Endometrium (tissue), 2 donors: Measurements from ENCODE around the gene PWWP2B.

ENCODE experiments used
- FAIRE-seq: peaks from 2 replicates; lab custom pipeline; 2012; peaks lifted over from hg19 to GRCh38; lab: Jason Lieb, UNC
- donor health status: control.
- donor health status: control.

Gene PWWP2B

GRCh38 chr10:132407846-132408278 is 10.9 kb downstream of the PWWP2B start:
- no peak for FAIRE-seq

DNA sequence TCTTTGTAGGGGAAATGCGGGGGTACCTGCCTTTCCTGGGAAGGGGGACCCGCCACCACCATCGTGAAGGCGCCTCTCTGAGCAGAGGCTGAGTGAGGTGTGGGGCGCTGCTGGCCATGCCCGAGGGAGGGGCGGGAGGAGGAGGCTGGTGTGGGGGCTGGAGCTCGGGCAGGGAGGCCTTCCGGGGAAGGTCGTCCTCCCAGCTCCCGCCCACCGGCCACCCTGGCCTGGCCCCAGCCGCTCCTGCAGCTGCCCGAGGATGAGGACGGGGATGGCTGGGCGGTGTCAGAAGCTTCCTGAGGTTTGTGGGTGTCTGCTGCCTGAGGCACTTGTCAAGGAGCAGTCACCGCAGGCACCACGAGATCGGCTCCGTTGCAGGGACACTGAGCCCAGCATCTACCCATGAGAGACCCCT is 11.4 kb downstream of the PWWP2B start:
- no peak for FAIRE-seq

DNA sequence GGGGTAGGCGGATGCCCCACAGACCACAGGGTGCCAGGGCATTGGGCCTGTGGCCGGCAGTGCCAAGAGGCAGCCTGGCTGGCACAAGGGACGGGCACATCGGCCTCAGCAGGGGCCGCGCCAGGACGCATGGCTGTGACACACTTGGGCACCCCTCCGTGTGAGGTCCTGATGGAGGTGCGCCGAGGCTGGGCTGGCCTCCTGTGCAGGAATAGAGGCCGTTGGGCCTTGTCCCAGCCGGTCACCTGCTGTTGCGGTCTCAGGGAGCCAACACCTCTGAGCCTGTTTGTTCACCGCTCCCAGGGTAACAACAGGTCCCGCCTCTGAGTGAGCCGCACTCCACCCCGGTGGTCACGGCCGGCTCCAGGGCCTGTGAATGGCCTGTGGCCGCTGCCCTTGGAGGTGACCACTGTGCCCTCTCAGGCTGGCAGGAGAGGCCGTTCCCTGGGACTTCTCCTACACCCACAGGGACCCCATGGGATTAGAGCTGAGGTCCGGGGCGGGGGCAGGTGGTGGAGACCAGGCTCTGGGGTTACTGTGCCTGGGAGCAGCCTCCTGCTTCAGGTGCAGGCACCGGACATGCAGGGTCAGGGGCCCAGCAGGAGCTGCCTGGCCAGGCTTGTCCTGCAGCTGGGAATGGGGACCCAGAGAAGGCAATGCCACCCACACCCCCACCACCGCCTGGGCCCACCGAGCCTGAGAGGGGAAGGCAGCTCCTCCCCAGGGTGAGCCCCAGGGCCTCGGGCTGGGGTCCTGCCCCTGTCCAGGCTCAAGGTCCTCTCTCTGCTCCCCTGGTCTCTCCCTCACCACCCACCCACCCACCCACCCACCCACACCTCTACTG is 12.0 kb downstream of the PWWP2B start:
- FAIRE-seq: no peak

GRCh38 chr10:132409667-132410028 is 12.6 kb downstream of the PWWP2B start:
- FAIRE-seq: no peak

GRCh38 chr10:132410056-132410778 is 13.2 kb downstream of the PWWP2B start:
- FAIRE-seq: no peak

DNA sequence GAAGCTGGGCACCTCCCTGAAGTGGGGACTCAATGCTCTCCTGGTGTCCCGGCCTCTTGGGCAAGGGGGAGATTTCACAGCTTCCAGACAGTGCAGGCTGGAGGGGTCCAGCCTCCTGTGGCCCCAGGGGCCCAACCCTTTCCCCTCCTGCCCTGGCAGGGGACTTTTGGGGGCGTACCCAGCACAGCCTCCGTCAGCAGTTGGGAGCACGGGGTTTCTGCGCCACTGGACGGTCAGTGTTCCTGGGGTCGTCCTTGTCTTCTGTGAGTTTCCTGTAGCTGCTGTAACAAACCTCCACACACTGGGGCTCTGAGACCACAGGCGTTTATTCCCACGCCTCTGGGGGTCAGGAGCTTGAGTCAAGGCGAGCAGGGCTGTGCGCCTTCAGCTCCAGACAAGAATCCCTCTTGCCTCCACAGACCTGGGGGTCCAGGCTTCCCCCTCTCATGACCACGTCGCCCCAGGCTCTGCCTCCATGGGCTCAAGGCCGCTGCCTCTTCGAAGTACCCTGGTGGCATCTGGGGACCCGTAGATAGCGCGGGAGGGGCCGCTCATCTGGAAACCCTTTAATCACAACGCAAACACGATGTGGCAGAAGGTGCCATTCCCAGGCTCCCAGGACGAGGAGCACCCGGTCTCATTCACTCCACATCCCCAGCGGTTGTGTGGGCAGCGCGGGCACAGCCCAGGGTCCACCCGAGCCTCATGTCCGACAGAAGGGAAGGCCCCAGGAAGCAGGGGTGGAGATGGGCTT is 14.0 kb downstream of the PWWP2B start:
- no peak for FAIRE-seq

DNA sequence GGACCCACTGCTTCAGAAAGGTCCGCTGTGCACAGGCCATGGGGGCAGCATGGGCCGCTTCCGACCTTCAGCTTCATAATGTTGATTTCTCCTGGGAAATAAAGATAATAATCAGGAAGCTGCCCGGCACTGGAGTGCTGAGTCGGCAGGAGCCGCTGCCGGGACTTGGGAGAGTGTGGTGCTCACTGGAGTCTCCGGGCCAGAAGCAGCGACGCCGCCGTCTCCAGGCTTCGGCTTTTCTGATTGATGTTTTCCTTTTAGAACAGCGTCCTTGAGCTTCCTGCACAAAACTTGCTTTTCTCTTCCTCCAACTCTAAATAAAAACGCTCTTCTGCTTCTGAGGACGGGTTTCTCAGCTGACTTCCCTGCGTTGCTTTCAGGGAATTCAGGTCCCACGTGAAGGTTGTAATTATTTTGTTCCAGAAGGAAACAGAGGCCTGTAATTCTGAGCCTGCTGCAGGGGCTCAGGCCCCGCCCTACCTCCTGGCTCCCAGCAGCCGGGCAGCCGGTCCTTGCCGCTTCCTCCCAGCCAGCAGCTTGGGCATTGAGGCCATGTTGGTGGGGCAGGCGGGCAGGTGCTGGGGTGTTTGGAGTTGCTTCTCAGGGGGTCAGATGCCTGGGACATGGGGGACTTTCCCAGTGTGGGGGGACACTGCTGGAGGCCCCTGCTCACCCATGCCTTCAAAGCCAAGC is 14.7 kb downstream of the PWWP2B start:
- no peak for FAIRE-seq

DNA sequence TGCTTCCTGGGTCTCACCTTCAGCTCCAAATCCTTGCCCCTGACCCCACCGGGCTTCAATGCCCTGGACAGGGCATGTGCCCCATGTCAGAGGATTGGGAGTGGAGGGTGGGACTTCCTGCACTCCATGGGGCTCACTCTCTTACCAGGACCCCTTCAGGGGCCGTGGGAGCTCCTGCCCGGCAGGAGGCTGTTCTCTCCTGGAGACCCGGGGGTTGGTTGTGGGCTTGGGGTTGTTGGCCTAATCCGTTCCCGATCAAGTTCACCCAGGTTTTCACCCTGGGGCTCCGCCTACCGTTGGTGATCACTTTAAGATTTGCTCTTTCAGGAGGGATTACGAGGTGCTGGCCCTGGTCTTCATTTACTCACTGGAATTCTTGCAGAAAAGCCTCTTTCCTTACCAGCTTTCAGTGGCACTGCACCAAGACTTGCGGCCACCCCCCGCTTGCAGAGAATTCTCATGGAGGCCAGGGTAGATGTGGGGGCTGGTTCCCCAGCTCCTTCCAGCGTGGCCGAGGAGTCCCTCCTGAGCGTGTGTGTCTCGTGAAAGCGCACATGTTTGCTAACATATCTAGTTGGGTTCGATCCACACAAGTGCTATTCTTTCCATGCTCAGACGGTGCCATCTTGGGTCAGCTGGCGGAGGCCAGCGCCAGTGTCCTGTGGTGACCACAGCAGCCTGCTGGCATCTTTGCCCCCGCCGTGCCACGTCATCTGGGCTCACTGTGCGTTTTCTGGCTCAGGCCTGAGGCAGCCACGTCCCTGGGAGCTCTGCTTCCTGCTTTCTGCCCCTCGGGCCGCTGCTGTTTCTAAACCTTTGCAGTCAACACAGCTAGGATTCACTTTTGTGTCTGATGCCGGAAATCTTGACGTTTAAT is 15.6 kb downstream of the PWWP2B start:
- FAIRE-seq: no peak

GRCh38 chr10:132413226-132414205 is 16.5 kb downstream of the PWWP2B start:
- no peak for FAIRE-seq

GRCh38 chr10:132414402-132415016 is 17.5 kb downstream of the PWWP2B start:
- FAIRE-seq: no peak

DNA sequence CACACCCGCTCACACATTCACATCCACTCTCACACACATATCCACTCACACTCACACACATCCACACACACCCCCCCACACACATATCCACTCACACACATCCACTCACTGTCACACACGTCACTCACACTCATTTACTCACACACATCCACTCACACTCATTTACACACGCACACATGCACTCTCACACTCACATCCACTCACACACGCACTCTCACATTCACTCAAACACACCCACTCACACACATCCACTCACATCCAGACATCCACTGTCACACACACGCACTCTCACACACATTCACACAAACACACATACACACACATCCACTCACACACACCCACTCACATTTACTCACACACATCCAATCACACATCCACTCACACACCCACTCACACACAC is 18.3 kb downstream of the PWWP2B start:
- FAIRE-seq: no peak

GRCh38 chr10:132415956-132416355 is 19.0 kb downstream of the PWWP2B start:
- no peak for FAIRE-seq

DNA sequence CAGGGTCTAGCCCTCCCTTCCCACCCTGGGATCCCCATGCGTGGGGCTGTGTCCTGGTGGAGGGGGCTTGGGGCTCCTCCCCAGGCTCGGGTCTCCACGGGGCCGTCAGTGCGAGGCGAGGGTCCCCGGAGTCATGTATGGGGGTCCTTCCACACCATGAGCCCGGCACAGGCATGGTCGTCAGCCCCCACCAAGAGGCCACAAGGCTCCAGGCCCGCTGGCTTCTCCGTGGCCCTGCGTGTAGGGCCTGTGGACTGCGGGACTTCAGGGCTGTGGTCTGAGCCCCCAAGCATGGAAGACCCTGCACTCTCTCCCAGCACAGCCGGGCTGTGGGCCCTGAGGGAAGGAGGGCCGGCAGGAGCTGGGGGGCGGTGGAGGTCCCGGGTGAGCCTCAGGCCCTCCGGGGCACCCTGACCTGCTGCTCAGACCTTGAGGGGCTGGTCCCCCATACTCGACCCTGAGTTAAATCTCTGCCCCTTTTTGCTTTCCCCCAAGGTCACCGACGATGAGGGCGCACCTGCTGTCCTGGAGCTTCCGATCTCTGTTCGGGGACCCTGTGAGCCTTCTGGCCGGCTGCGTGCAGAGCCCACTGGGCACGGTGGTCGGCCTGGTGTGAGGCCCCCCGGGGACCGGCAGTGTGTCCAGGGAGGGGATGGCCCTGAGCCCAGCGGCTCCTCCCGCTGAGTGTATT is 19.7 kb downstream of the PWWP2B start:
- no peak for FAIRE-seq

- no peak for FAIRE-seq
Observed at GRCh38 chr10:132417257-132417910, 20.4 kb downstream of the PWWP2B start.

- no peak for FAIRE-seq
Observed at GRCh38 chr10:132417957-132418441, 21.0 kb downstream of the PWWP2B start.

- no peak for FAIRE-seq
Observed at GRCh38 chr10:132418527-132419416, 21.8 kb downstream of the PWWP2B start.
